ENCODE measurements around the gene ANTXR2. TPM values are rescaled to one million over a fixed set of nuclear protein-coding genes. Genes with fewer than 3 reads are reported as not detected.

Gene ANTXR2
- total RNA-seq, 2 donors from 2014 or later, result 13.6 to 16.4 TPM

DNA sequence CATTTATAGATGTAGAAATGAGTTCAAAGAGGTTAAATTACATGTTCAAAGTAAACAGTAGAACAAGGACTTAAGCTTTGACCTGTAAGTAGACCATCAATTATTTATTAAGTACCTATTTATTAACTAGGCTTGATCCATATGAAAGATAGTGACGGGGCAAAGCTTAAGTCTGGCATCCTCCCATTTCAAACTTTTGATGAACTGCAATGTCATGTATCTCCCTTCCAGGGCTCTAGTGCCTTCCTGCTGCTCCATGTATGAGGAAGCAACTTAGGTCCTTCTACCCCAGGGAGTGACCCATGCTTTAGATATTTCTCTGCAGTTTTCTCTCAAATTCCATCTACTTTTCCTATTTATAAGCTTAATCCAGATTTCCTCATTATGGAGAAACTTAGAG is 31.9 kb upstream of the ANTXR2 start:
- H3K9me3 Mint-ChIP-seq, result peaks cover 8% of the 10 kb centered on the region
- Histone ChIP-seq H3K27ac (ENCODE audit: low read depth, low read length) (no peak overlapping the region), H3K9me3 (ENCODE audit: control insufficient read depth, low read length) (peaks cover 13% of the 10 kb centered on the region), H3K4me3 (ENCODE audit: low read length) (no peak overlapping the region), H3K36me3 (ENCODE audit: control insufficient read depth, insufficient read depth, low read length) (no peaks in the 10 kb centered on the region), H3K4me1 (ENCODE audit: control insufficient read depth, insufficient read depth, low read length) (no peaks in the 10 kb centered on the region), H3K9ac (ENCODE audit: extremely low read depth, low read length, poor library complexity, severe bottlenecking) (no peak overlapping the region), H3K27me3 (ENCODE audit: control insufficient read depth, insufficient read depth, low read length, poor library complexity, severe bottlenecking) (no peaks in the 10 kb centered on the region)
- TF ChIP-seq, protein P1, sequence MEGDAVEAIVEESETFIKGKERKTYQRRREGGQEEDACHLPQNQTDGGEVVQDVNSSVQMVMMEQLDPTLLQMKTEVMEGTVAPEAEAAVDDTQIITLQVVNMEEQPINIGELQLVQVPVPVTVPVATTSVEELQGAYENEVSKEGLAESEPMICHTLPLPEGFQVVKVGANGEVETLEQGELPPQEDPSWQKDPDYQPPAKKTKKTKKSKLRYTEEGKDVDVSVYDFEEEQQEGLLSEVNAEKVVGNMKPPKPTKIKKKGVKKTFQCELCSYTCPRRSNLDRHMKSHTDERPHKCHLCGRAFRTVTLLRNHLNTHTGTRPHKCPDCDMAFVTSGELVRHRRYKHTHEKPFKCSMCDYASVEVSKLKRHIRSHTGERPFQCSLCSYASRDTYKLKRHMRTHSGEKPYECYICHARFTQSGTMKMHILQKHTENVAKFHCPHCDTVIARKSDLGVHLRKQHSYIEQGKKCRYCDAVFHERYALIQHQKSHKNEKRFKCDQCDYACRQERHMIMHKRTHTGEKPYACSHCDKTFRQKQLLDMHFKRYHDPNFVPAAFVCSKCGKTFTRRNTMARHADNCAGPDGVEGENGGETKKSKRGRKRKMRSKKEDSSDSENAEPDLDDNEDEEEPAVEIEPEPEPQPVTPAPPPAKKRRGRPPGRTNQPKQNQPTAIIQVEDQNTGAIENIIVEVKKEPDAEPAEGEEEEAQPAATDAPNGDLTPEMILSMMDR (conservative IDR thresholded peaks at IDR 0.05), result no peak
- no peak overlapping the region for H3K4me3 Mint-ChIP-seq
- DNase-seq, result no peak
- 90% methylated on average over 1 of the region's 1 CpG; no CpG with 5 or more reads in 1 of the 2 experiments for WGBS, 2 experiments (ENCODE audit: insufficient coverage in 1 of 2, insufficient read length in 1 of 2)
- H3K36me3 Mint-ChIP-seq (ENCODE audit: low read depth), result no peaks in the 10 kb centered on the region
- no peaks in the 10 kb centered on the region for H3K27me3 Mint-ChIP-seq (ENCODE audit: insufficient read depth)
- no peaks in the 10 kb centered on the region for H3K4me1 Mint-ChIP-seq
- H3K27ac Mint-ChIP-seq, result no peak overlapping the region

DNA sequence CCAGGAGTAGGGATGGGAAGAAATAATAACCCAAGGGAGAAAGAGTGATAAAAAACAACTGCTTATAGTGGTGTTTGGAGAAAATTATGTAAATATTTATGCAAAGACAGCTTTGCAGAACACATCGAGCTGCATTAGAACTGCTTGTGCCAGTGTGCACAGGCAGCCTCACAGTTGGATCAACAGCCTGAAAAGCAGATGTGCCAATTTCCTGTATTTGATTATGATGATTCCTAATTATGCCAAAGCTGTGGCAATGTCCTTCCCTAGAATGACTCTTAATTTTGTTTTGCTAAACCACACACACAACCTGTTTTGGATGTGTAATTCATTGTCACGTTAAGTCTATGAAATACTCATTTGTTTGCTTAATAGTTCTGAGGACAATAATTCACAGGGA is 30.6 kb upstream of the ANTXR2 start:
- Histone ChIP-seq H3K27me3 (ENCODE audit: control insufficient read depth, insufficient read depth, low read length, poor library complexity, severe bottlenecking) (no peaks in the 10 kb centered on the region), H3K36me3 (ENCODE audit: control insufficient read depth, insufficient read depth, low read length) (no peaks in the 10 kb centered on the region), H3K4me1 (ENCODE audit: control insufficient read depth, insufficient read depth, low read length) (no peaks in the 10 kb centered on the region), H3K4me3 (ENCODE audit: low read length) (no peak overlapping the region), H3K27ac (ENCODE audit: low read depth, low read length) (no peak overlapping the region), H3K9me3 (ENCODE audit: control insufficient read depth, low read length) (peaks cover 13% of the 10 kb centered on the region), H3K9ac (ENCODE audit: extremely low read depth, low read length, poor library complexity, severe bottlenecking) (no peak overlapping the region)
- Mint-ChIP-seq H3K4me1 (no peaks in the 10 kb centered on the region), H3K4me3 (no peak overlapping the region), H3K27ac (no peak overlapping the region), H3K9me3 (peaks cover 8% of the 10 kb centered on the region), H3K27me3 (ENCODE audit: insufficient read depth) (no peaks in the 10 kb centered on the region), H3K36me3 (ENCODE audit: low read depth) (no peaks in the 10 kb centered on the region)
- no peak for DNase-seq
- WGBS, 2 experiments (ENCODE audit: insufficient coverage in 1 of 2, insufficient read length in 1 of 2), result 94 to 100% methylated on average over 1 to 2 of the region's 2 CpGs
- TF ChIP-seq, protein P1 (conservative IDR thresholded peaks at IDR 0.05), result no peak

DNA sequence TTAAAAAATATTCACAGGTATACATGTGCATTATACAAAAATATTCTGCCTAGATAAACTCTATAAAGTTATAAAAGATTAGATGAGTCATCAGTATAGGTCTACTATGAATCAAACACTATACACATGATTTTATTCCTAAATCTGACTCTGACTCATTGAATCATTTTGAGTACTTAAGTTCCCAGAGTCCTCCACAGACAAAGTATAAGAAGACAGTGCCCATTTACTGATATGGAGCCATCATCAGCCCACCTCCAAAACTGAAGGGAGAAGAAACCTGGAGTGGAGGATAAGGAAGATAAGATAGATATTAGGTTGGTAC is 28.7 kb upstream of the ANTXR2 start:
- Histone ChIP-seq H3K4me3 (ENCODE audit: low read length) (no peak overlapping the region), H3K9ac (ENCODE audit: extremely low read depth, low read length, poor library complexity, severe bottlenecking) (no peak overlapping the region), H3K27me3 (ENCODE audit: control insufficient read depth, insufficient read depth, low read length, poor library complexity, severe bottlenecking) (no peaks in the 10 kb centered on the region), H3K27ac (ENCODE audit: low read depth, low read length) (no peak overlapping the region), H3K9me3 (ENCODE audit: control insufficient read depth, low read length) (no peaks in the 10 kb centered on the region), H3K36me3 (ENCODE audit: control insufficient read depth, insufficient read depth, low read length) (no peaks in the 10 kb centered on the region), H3K4me1 (ENCODE audit: control insufficient read depth, insufficient read depth, low read length) (no peaks in the 10 kb centered on the region)
- no peak overlapping the region for H3K4me3 Mint-ChIP-seq
- TF ChIP-seq, protein P1 (conservative IDR thresholded peaks at IDR 0.05), result no peak
- peaks cover 1% of the 10 kb centered on the region for H3K9me3 Mint-ChIP-seq
- H3K4me1 Mint-ChIP-seq, result peaks cover 1% of the 10 kb centered on the region
- no peaks in the 10 kb centered on the region for H3K36me3 Mint-ChIP-seq (ENCODE audit: low read depth)
- no peak overlapping the region for H3K27ac Mint-ChIP-seq
- H3K27me3 Mint-ChIP-seq (ENCODE audit: insufficient read depth), result no peaks in the 10 kb centered on the region
- DNase-seq, result no peak

All from endodermal cell (in vitro differentiated cells).